ENCODE results near the gene FBXO15.
A peak's percentile ranks its signal among the peaks of the same experiment; 100 is the strongest.

FBXO15 gene

GRCh38 chr18:74147779-74148542 lies at the start of gene FBXO15, which contains the start of gene TIMM21:
TSS of gene FBXO15 (minus strand) at chr18:74147834. CDS start at chr18:74147785, 49 bp downstream.
TSS of gene TIMM21 (plus strand) at chr18:74148523. CDS start at chr18:74148809, 286 bp downstream.
- peak; percentile 97 for DNase-seq

- DNase-seq = peak; percentile 63
Measured at GRCh38 chr18:74196220-74197119, 48.8 kb upstream of the FBXO15 start.

- DNase-seq = no peak
Measured at GRCh38 chr18:74194691-74195090, 47.1 kb upstream of the FBXO15 start.

DNA sequence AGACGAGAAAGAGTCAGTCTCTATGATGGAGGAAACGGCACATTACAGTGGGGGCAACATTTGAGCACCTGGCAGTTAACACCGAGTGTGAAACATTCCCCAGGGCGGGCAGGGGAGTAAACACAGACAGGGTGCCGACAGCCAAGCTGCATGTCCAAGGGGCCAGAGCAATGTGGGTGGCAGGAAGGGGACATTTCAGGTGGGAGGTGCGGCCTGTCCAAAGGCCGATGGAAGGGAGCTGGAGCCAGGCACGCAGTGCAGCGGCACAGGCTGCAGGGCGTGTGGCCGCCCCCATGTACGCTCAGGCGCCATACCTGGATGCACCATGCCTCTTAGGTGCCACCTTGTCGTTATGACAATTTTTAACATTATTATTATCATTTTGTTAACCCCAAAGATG lies 43.9 kb upstream of the FBXO15 start:
- no peak for DNase-seq

- no peak for DNase-seq
Measured at GRCh38 chr18:74190086-74190485, 42.5 kb upstream of the FBXO15 start.

GRCh38 chr18:74186661-74187060 lies 39.0 kb upstream of the FBXO15 start:
- no peak for DNase-seq

DNA sequence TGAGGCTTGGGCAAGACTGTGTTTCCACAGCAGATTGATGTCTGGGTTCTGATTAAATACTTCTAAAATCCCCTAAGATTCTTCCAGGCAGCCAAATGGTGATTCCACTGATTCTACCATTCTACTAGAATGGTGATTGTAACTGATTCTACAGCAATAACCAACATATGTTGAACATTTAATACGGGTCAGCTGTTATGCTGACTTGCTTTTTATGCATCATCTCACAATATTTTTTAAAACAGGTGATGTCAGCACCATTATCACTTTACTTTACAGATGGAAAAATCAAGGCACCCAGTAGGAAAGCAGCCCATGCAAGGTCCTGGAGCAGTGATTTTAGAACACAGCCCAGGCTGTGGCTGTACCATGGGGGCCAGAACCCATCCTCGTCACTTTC lies 38.2 kb upstream of the FBXO15 start:
- no peak for DNase-seq

- no peak for DNase-seq
Measured at GRCh38 chr18:74184875-74185274, 37.2 kb upstream of the FBXO15 start.

DNA sequence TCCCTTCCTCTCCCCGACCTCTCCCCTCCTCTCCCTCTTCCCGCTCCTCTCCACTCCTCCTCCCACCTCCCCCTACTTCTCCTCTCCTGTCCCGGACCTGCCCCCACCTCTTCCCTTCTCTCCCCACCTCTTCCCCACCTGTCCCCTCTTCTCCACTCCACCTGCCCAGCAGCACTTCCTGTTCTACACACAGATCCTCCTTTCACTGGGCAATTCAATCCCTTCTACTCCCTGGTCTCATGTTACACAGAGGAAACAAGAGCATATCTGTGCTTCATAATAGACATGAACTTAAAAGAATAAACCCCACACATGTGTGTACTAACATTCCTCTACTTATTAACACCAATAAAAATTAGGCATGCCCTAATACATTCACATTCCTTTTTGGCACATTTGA lies 35.5 kb upstream of the FBXO15 start:
- DNase-seq = no peak

DNA sequence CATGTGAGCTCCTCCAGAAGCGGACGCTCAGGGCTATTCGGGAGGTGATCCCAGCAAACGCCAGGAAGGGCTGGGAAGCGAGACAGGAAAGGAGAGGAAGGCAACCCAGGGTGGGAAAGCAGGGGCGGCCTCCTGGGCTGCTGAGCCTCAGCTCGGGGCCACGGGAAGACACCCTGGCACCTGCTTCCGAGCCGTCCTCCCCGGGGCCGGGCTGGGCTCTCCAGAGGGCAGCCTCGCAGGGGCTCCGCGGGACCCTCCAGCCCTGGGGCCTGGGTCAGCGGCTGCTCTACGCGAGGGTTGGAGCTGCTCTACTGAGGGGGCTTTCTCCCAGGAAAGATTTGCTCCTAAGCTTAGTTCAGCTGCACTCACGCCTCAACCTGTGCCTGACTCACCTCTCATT lies 34.7 kb upstream of the FBXO15 start:
- DNase-seq = no peak

DNA sequence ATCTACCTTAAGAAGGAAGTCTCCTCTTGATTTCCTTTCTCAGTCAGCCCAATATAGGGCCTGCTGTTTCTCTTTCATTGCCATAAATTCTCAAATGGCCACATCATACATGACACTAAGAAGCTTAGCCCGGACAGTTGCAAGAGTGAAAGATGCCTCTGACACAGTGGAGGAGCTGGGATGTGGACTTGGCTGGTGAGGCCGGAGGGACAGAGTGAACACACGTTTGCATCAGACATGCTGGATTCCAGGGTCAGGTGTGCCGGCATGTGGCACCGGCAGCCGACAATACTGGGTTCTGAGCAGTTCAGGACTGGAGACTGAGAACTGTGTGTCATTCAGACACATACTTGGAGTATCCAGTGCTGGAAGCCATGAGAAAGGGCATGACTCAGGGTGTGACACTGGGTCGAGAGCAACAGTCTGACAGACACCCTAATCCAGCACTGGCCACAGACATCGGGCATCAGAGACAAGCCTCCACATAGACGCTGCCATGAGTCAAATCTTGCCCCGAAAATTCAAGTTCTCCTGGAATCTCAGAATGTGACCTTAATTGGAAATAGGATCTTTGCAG lies 32.1 kb upstream of the FBXO15 start:
- DNase-seq = no peak

DNA sequence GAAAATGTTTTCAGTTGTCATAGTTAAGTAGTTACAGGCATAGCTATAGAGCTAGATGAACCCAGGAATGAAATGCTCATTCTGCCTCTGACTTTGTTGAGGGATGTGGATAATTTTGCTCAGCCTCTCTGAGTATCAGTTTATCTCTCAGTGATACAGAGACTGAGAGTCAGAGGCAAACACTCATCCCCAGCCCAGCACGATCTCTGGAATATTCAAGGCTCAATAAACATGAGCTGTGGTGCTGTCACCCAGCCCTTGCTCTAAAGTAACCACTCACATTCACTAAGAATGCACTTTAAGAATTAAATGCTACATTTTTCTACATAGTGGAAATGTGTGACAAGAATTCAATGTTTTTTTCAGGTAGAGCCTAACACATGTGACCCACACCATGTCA lies 31.2 kb upstream of the FBXO15 start:
- DNase-seq = no peak

DNA sequence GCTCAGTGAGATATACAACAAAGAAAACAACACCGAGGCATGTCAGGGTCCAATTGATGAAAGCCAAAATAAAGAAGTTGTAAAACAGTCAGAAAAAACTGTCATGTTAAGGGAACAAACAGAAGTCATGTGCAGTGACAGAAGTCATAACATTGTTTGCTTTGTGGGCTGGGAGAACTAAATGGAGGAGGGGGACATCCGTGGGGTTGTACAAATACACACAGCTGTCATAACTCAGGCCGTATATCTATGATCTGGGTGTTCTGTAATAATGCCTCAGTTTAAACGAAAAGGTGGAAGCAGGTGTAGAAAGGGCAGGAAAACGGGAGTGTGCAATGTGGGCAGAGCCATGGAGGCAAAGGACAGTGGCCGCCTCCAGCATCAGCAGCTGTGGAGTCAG lies 28.0 kb upstream of the FBXO15 start:
- DNase-seq = no peak

GRCh38 chr18:74173434-74173750 lies 25.8 kb upstream of the FBXO15 start:
- DNase-seq = no peak

DNA sequence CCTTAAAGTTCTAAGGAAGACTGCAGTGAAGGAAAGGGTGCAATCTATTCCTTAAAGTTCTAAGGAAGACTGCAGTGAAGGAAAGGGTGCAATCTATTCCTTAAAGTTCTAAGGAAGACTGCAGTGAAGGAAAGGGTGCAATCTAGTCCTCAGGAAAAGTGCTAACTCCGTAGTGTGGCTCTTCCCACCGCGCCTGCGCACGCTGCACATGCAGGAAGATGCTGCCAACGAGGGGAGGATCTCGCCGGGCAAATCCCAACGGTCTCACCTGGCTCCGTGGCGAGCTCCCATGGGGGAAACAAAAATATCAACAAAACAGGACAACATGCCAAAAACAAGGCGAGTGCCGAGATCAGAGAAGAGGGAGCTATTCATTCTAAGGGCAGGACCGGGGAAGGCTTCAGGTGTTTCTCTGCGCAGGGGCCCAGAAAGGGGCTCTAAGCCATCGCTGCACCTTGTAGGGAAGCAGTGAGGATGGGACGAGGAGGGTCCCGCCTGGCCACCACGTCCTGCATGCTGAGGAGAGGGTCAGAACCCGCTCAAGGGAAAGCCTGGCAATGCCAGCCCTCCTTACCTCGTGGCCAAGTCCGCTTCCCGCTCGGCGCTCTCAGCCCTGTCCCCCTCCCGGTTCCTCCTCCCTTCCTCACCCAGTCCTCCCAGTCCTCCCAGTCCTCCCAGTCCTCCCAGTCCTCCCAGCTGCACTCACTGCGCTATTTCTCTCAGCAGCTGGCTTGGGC lies 25.2 kb upstream of the FBXO15 start:
- DNase-seq = no peak

DNA sequence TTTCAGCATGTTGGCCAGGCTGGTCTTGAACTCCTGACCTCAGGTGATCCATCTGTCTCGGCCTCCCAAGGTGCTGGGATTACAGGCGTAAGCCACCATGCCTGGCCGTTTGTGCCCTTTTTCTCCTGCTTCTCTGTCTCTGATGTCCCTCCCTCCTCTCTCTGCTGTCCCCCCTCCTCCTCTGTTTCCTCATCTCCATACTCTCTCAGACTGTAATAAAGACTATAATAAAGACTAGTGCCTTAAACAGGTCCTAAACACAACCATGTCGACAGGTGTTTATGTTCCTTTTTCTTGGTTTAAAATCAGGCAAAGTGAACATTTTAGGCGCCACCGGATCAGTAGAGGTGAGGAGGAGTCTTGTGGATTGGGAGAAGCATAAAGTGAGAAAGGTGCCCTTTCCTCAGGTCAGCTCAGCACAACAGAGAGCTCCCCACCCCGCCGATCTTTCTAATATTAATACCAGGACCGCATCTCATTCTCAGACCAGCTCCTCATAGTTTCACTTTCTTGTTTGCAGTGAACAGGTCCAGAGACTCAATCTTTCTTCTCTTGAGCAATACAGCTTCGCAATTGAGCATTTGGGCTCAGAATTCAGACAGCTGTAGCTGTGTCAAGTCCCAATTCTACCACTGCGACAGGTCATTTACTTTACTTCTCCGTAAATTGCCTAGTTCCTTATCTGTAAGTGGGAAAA lies 24.4 kb upstream of the FBXO15 start:
- peak; percentile 16 for DNase-seq

DNA sequence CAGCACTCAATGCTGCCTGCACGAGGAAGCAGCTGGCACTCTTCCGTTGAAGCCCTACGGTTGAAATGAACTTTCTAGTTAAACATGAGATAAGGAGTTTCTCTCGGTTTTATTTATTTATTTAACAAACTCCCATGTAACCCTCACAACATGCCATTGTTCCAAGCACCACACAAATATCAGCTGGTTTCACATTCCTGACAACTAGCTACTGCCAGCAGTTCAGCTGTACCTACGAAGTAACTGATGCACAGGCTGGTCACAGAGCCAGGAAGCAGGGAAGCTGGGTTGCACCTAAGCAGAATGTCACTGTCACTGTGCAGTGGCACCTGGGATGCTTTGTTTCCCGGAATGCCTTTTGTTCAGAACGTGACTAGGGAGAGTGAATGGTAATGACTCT lies 18.8 kb upstream of the FBXO15 start:
- DNase-seq = no peak

GRCh38 chr18:74163019-74163660 lies 15.5 kb upstream of the FBXO15 start:
- DNase-seq = no peak

DNA sequence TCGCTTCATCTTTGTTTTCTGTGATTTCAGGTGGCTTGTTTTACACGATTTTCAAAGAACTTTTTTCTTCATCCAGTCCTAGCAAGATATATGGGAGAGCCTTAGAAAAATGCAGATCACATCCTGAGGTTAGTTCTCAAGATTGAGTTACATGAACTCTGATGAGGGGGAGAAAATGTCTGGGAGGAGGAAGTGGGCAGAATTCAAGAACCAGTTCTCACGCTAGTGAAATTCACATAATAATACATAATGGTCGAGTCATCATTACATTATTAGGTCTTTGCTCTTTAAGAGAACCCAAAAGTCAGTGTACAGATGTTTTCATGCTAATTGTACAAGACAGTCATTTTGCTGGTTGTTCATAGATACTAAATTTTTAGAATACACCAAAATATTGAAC lies 7.6 kb upstream of the FBXO15 start:
- DNase-seq = no peak

GRCh38 chr18:74154716-74155115 lies 7.1 kb upstream of the FBXO15 start:
- no peak for DNase-seq

GRCh38 chr18:74153793-74154192 lies 6.2 kb upstream of the FBXO15 start:
- DNase-seq = no peak

DNA sequence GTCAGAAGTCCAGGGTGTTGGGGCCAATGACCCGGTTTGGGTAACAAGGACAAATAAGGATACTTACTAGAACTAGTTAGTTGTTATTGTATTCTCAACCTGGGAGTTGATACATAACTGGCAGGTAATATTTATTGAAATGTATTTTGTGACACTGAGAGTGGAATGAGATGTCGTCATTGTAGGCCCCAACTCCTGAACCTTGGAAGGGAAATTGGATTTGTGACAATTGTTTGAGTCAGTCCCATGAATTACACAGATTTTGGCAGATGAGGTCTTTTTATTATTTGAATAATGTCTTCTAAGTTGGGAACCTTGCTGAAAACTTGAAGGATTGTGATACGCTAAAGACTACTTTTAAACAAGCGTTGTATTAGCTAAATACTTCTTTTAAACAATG lies 5.7 kb upstream of the FBXO15 start:
- no peak for DNase-seq
